Gastroesophageal sphincter (tissue), 4 donors: ENCODE data around the gene TFDP2. TPM values are rescaled to one million over a fixed set of nuclear protein-coding genes. Genes with fewer than 3 reads are reported as not detected.

Experiments used
- ATAC-seq: fragments of 150-250 bp; one replicate; pipeline ENCODE4 v1.9.1; 2016; ENCODE audit warnings: mild to moderate bottlenecking, moderate library complexity
- H3K27ac ChIP-seq, 4 donors: fragments of 200-600 bp; sonication (generic) in 3 of 4; 1 replicate in 3 of 4; 2 replicates in 1 of 4; pipeline ENCODE4 v1.5.1; 2016 to 2019
- H3K27me3 ChIP-seq: fragments of 200-600 bp; sonication (generic); one replicate; pipeline ENCODE4 v1.5.1; 2019
- H3K36me3 ChIP-seq, 2 donors: fragments of 200-600 bp; sonication (generic); one replicate each; pipeline ENCODE4 v1.5.1; 2019; ENCODE audit warnings: control low read depth in 1 of 2
- H3K4me1 ChIP-seq, 3 donors: fragments of 200-600 bp; sonication (generic); 1 replicate in 2 of 3; 2 replicates in 1 of 3; pipeline ENCODE4 v1.5.1; 2016 to 2019; ENCODE audit warnings: control low read depth in 2 of 3
- H3K4me3 ChIP-seq, 2 donors: fragments of 200-600 bp; sonication (generic); one replicate each; pipeline ENCODE4 v1.5.1; 2019; ENCODE audit warnings: mild to moderate bottlenecking in 1 of 2, moderate library complexity in 1 of 2
- H3K9me3 ChIP-seq, 3 donors: fragments of 200-600 bp; sonication (generic); one replicate each; pipeline ENCODE4 v1.5.1; 2017 to 2019; ENCODE audit warnings: control low read depth in 2 of 3
- CTCF ChIP-seq, 4 experiments: fragments of 200-600 bp in 2 of 4; fragments of 450-650 bp in 2 of 4; sonication (generic) in 1 of 4; IDR thresholded peaks; one replicate each; pipeline ENCODE4 v1.5.1; 2017 to 2019; ENCODE audit warnings: antibody characterized with exemption in 4 of 4, mild to moderate bottlenecking in 2 of 4, moderate library complexity in 2 of 4
- EP300 ChIP-seq: sonication (generic); formaldehyde crosslinking; IDR thresholded peaks from one replicate; pipeline ENCODE4 v1.6.1; 2017; ENCODE audit warnings: antibody characterized with exemption, mild to moderate bottlenecking
- POLR2A ChIP-seq, 2 donors: fragments of 450-650 bp; IDR thresholded peaks; one replicate each; pipeline ENCODE4 v1.6.1; 2017; ENCODE audit warnings: antibody characterized with exemption in 2 of 2, mild to moderate bottlenecking in 2 of 2, moderate library complexity in 1 of 2
- POLR2AphosphoS5 ChIP-seq: sonication (generic); formaldehyde crosslinking; IDR thresholded peaks from one replicate; pipeline ENCODE4 v1.6.1; 2017; ENCODE audit warnings: antibody characterized with exemption
- WGBS, 2 donors: methylation state at CpG; one replicate each; pipeline ENCODE4 v1.1.5; 2018; ENCODE audit warnings: low coverage in 1 of 2; 5-methylcytosine and 5-hydroxymethylcytosine counted together
- total RNA-seq, 4 donors: library from RNA; depleted of rRNA; stranded (reverse); fragments of >200 nt; gene quantifications; one replicate each; pipeline ENCODE4 v1.1.0, GENCODE V29; 2016

The TFDP2 gene
- total RNA-seq, 4 donors from 2014 or later: 56.2 to 267 (median 108) TPM

- Histone ChIP-seq H3K4me1 (peaks cover 2 to 37% (median 6%) of the 10 kb centered on the region in 3 donors), H3K4me3 (peak overlapping the region; percentile 49 to 88)
Observed at GRCh38 chr3:142027300-142027699, 122.0 kb downstream of the TFDP2 start.

GRCh38 chr3:142026333-142026732, 123.0 kb downstream of the TFDP2 start:
- no peak overlapping the region for H3K4me3 ChIP-seq
- no peak for ATAC-seq
- H3K27ac ChIP-seq: no peak overlapping the region
- peaks cover 2 to 40% (median 6%) of the 10 kb centered on the region in 3 donors for H3K4me1 ChIP-seq
- H3K9me3 ChIP-seq: no peaks in the 10 kb centered on the region
- H3K36me3 ChIP-seq: no peaks in the 10 kb centered on the region
- no peak for TF ChIP-seq EP300
- no peak for TF ChIP-seq CTCF (IDR thresholded peaks at IDR 0.05)
- no peak for TF ChIP-seq POLR2AphosphoS5
- TF ChIP-seq POLR2A (IDR thresholded peaks at IDR 0.05): no peak
- 71 to 83% methylated on average over 2 of the region's 2 CpGs for WGBS, 2 donors
- H3K27me3 ChIP-seq: no peaks in the 10 kb centered on the region

More at GRCh38 chr3:142027300-142027699, 122.0 kb downstream of the TFDP2 start:
- TF ChIP-seq POLR2AphosphoS5 (no peak), EP300 (no peak), CTCF (IDR thresholded peaks at IDR 0.05) (no peak), POLR2A (IDR thresholded peaks at IDR 0.05) (no peak)
- Histone ChIP-seq H3K36me3 (no peaks in the 10 kb centered on the region), H3K27ac (peak overlapping the region in 2 of 4 donors; percentile 2 to 35), H3K27me3 (no peaks in the 10 kb centered on the region), H3K9me3 (no peaks in the 10 kb centered on the region)
- ATAC-seq: no peak
- 16 to 48% methylated on average over 3 of the region's 3 CpGs for WGBS, 2 donors

- no peaks in the 10 kb centered on the region for H3K36me3 ChIP-seq
- no peaks in the 10 kb centered on the region for H3K27me3 ChIP-seq
- TF ChIP-seq EP300: no peak
- TF ChIP-seq POLR2AphosphoS5: no peak
- TF ChIP-seq POLR2A (IDR thresholded peaks at IDR 0.05): no peak
- TF ChIP-seq CTCF (IDR thresholded peaks at IDR 0.05): no peak
- ATAC-seq: no peak
- peaks cover 0 to 25% (median 1%) of the 10 kb centered on the region in 3 donors for H3K4me1 ChIP-seq
- H3K4me3 ChIP-seq: no peak overlapping the region
- WGBS, 2 donors: 82% methylated on average over 1 of the region's 1 CpG; no CpG with 5 or more reads in 1 of the 2 donors
- no peak overlapping the region for H3K27ac ChIP-seq
- H3K9me3 ChIP-seq: no peaks in the 10 kb centered on the region
Observed at GRCh38 chr3:142022381-142022780, 127.0 kb downstream of the TFDP2 start.

- Histone ChIP-seq H3K27ac (no peak overlapping the region), H3K36me3 (no peaks in the 10 kb centered on the region), H3K4me3 (no peak overlapping the region), H3K4me1 (peaks cover 0 to 12% (median 0%) of the 10 kb centered on the region in 3 donors), H3K27me3 (no peaks in the 10 kb centered on the region), H3K9me3 (no peaks in the 10 kb centered on the region)
- 29 to 74% methylated on average over 1 to 2 of the region's 2 CpGs for WGBS, 2 donors
- TF ChIP-seq EP300: no peak
- TF ChIP-seq POLR2A (IDR thresholded peaks at IDR 0.05): no peak
- no peak for TF ChIP-seq CTCF (IDR thresholded peaks at IDR 0.05)
- TF ChIP-seq POLR2AphosphoS5: no peak
- no peak for ATAC-seq
Observed at GRCh38 chr3:142021127-142021526, 128.2 kb downstream of the TFDP2 start.

GRCh38 chr3:142019794-142020320, 129.5 kb downstream of the TFDP2 start:
- H3K9me3 ChIP-seq: no peaks in the 10 kb centered on the region
- ATAC-seq: no peak
- TF ChIP-seq POLR2AphosphoS5: no peak
- TF ChIP-seq EP300: no peak
- no peak for TF ChIP-seq CTCF (IDR thresholded peaks at IDR 0.05)
- H3K36me3 ChIP-seq: no peaks in the 10 kb centered on the region
- H3K4me1 ChIP-seq: peaks cover 0 to 11% (median 0%) of the 10 kb centered on the region in 3 donors
- WGBS, 2 donors: 18 to 48% methylated on average over 2 of the region's 2 CpGs
- H3K27me3 ChIP-seq: no peaks in the 10 kb centered on the region
- H3K4me3 ChIP-seq: no peak overlapping the region
- H3K27ac ChIP-seq: no peak overlapping the region
